Measurements from ENCODE around the gene STYXL1.

The STYXL1 gene

GRCh38 chr7:75968012-75968411 lies 79.8 kb downstream of the STYXL1 start:
- Histone ChIP-seq H2BK120ac (ENCODE audit: low read depth, low read length) (no peak overlapping the region), H2BK5ac (ENCODE audit: low read depth, low read length, poor library complexity, severe bottlenecking) (no peak overlapping the region), H3K9ac (ENCODE audit: low read length) (peak overlapping the region; percentile 69), H2BK15ac (ENCODE audit: low read depth, poor library complexity, severe bottlenecking) (no peak overlapping the region), H3K9me3 (ENCODE audit: control insufficient read depth, low read length) (no peaks in the 10 kb centered on the region), H3K36me3 (ENCODE audit: control insufficient read depth in 1 of 2, insufficient read depth in 2 of 2, low read depth in 1 of 2, low read length in 2 of 2) (peaks cover 31 to 62% of the 10 kb centered on the region in 2 experiments), H3K4me1 (ENCODE audit: control insufficient read depth, insufficient read depth, low read depth, low read length) (peaks cover 22% of the 10 kb centered on the region), H3K79me1 (replicated peaks; ENCODE audit: low read length, poor library complexity, severe bottlenecking) (peaks cover 27% of the 10 kb centered on the region), H3K14ac (ENCODE audit: low read length in 2 of 2) (no peak overlapping the region), H2BK12ac (ENCODE audit: low read length in 2 of 2) (peak overlapping the region in 1 of 2 experiments; percentile 84), H3K27me3 (ENCODE audit: control insufficient read depth in 1 of 2, insufficient read depth in 1 of 2, low read length in 2 of 2) (no peaks in the 10 kb centered on the region), H2AK5ac (ENCODE audit: low read length, severe bottlenecking) (no peak overlapping the region), H2AFZ (ENCODE audit: low read depth, low read length) (no peak overlapping the region), H3K27ac (ENCODE audit: low read length, poor library complexity, severe bottlenecking) (no peak overlapping the region), H4K8ac (ENCODE audit: low read length) (no peak overlapping the region), H3K23ac (ENCODE audit: low read length in 2 of 2) (peak overlapping the region in 1 of 2 experiments; percentile 18), H3K4me2 (ENCODE audit: low read length, poor library complexity, severe bottlenecking) (no peak overlapping the region), H4K91ac (ENCODE audit: low read length) (no peak overlapping the region), H3K4ac (ENCODE audit: low read depth in 1 of 2, low read length in 2 of 2) (peak overlapping the region in 1 of 2 experiments; percentile 8), H3K18ac (ENCODE audit: low read depth in 1 of 2, low read length in 2 of 2) (no peak overlapping the region), H3K4me3 (ENCODE audit: insufficient read depth in 1 of 2, low read depth in 1 of 2, low read length in 2 of 2) (no peak overlapping the region)
- WGBS = 91% methylated on average over 10 of the region's 10 CpGs
- DNase-seq = no peak

- no peak overlapping the region for H2BK5ac ChIP-seq (ENCODE audit: low read depth, low read length, poor library complexity, severe bottlenecking)
- no peak overlapping the region for H3K4ac ChIP-seq (ENCODE audit: low read depth in 1 of 2, low read length in 2 of 2)
- peak overlapping the region in 1 of 2 experiments; percentile 37 for H3K18ac ChIP-seq (ENCODE audit: low read depth in 1 of 2, low read length in 2 of 2)
- no peak overlapping the region for H4K8ac ChIP-seq (ENCODE audit: low read length)
- H4K91ac ChIP-seq (ENCODE audit: low read length) = peak overlapping the region; percentile 63
- no peak overlapping the region for H2BK12ac ChIP-seq (ENCODE audit: low read length in 2 of 2)
- no peaks in the 10 kb centered on the region for H3K27me3 ChIP-seq (ENCODE audit: control insufficient read depth in 1 of 2, insufficient read depth in 1 of 2, low read length in 2 of 2)
- H3K4me2 ChIP-seq (ENCODE audit: low read length, poor library complexity, severe bottlenecking) = no peak overlapping the region
- H3K79me1 ChIP-seq (replicated peaks; ENCODE audit: low read length, poor library complexity, severe bottlenecking) = peaks cover 27% of the 10 kb centered on the region
- no peak overlapping the region for H3K23ac ChIP-seq (ENCODE audit: low read length in 2 of 2)
- H3K9ac ChIP-seq (ENCODE audit: low read length) = peak overlapping the region; percentile 69
- no peak overlapping the region for H2AK5ac ChIP-seq (ENCODE audit: low read length, severe bottlenecking)
- H3K4me3 ChIP-seq (ENCODE audit: insufficient read depth in 1 of 2, low read depth in 1 of 2, low read length in 2 of 2) = no peak overlapping the region
- no peak overlapping the region for H3K14ac ChIP-seq (ENCODE audit: low read length in 2 of 2)
- no peak overlapping the region for H2BK15ac ChIP-seq (ENCODE audit: low read depth, poor library complexity, severe bottlenecking)
- no peak overlapping the region for H3K27ac ChIP-seq (ENCODE audit: low read length, poor library complexity, severe bottlenecking)
- WGBS = 74% methylated on average over 13 of the region's 13 CpGs
- H3K9me3 ChIP-seq (ENCODE audit: control insufficient read depth, low read length) = no peaks in the 10 kb centered on the region
- H3K4me1 ChIP-seq (ENCODE audit: control insufficient read depth, insufficient read depth, low read depth, low read length) = peaks cover 25% of the 10 kb centered on the region
- no peak overlapping the region for H2BK120ac ChIP-seq (ENCODE audit: low read depth, low read length)
- H2AFZ ChIP-seq (ENCODE audit: low read depth, low read length) = no peak overlapping the region
- peak; percentile 59 for DNase-seq
- H3K36me3 ChIP-seq (ENCODE audit: control insufficient read depth in 1 of 2, insufficient read depth in 2 of 2, low read depth in 1 of 2, low read length in 2 of 2) = peaks cover 27 to 61% of the 10 kb centered on the region in 2 experiments
Measured at GRCh38 chr7:75967487-75967997, 80.3 kb downstream of the STYXL1 start.

- Histone ChIP-seq H3K18ac (ENCODE audit: low read depth in 1 of 2, low read length in 2 of 2) (peak overlapping the region in 1 of 2 experiments; percentile 37), H3K4ac (ENCODE audit: low read depth in 1 of 2, low read length in 2 of 2) (peak overlapping the region in 1 of 2 experiments; percentile 7), H3K4me2 (ENCODE audit: low read length, poor library complexity, severe bottlenecking) (no peak overlapping the region), H2BK5ac (ENCODE audit: low read depth, low read length, poor library complexity, severe bottlenecking) (no peak overlapping the region), H3K23ac (ENCODE audit: low read length in 2 of 2) (no peak overlapping the region), H3K9ac (ENCODE audit: low read length) (peak overlapping the region; percentile 69), H2BK12ac (ENCODE audit: low read length in 2 of 2) (no peak overlapping the region), H3K4me3 (ENCODE audit: insufficient read depth in 1 of 2, low read depth in 1 of 2, low read length in 2 of 2) (peak overlapping the region in 1 of 2 experiments; percentile 29), H2AFZ (ENCODE audit: low read depth, low read length) (no peak overlapping the region), H3K79me1 (replicated peaks; ENCODE audit: low read length, poor library complexity, severe bottlenecking) (peaks cover 27% of the 10 kb centered on the region), H2BK15ac (ENCODE audit: low read depth, poor library complexity, severe bottlenecking) (peak overlapping the region; percentile 61), H3K4me1 (ENCODE audit: control insufficient read depth, insufficient read depth, low read depth, low read length) (peaks cover 26% of the 10 kb centered on the region), H3K9me3 (ENCODE audit: control insufficient read depth, low read length) (no peaks in the 10 kb centered on the region), H2AK5ac (ENCODE audit: low read length, severe bottlenecking) (no peak overlapping the region), H3K36me3 (ENCODE audit: control insufficient read depth in 1 of 2, insufficient read depth in 2 of 2, low read depth in 1 of 2, low read length in 2 of 2) (peaks cover 23 to 56% of the 10 kb centered on the region in 2 experiments), H3K27me3 (ENCODE audit: control insufficient read depth in 1 of 2, insufficient read depth in 1 of 2, low read length in 2 of 2) (no peaks in the 10 kb centered on the region), H3K27ac (ENCODE audit: low read length, poor library complexity, severe bottlenecking) (no peak overlapping the region), H3K14ac (ENCODE audit: low read length in 2 of 2) (no peak overlapping the region), H4K91ac (ENCODE audit: low read length) (peak overlapping the region; percentile 63), H4K8ac (ENCODE audit: low read length) (no peak overlapping the region), H2BK120ac (ENCODE audit: low read depth, low read length) (peak overlapping the region; percentile 39)
- no peak for DNase-seq
- WGBS = 98% methylated on average over 9 of the region's 11 CpGs
Measured at GRCh38 chr7:75967055-75967454, 80.7 kb downstream of the STYXL1 start.

- Histone ChIP-seq H3K23ac (ENCODE audit: low read length in 2 of 2) (no peak overlapping the region), H3K27me3 (ENCODE audit: control insufficient read depth in 1 of 2, insufficient read depth in 1 of 2, low read length in 2 of 2) (no peaks in the 10 kb centered on the region), H3K4ac (ENCODE audit: low read depth in 1 of 2, low read length in 2 of 2) (no peak overlapping the region), H2BK12ac (ENCODE audit: low read length in 2 of 2) (peak overlapping the region in 1 of 2 experiments; percentile 23), H3K27ac (ENCODE audit: low read length, poor library complexity, severe bottlenecking) (no peak overlapping the region), H2AK5ac (ENCODE audit: low read length, severe bottlenecking) (no peak overlapping the region), H3K4me1 (ENCODE audit: control insufficient read depth, insufficient read depth, low read depth, low read length) (peaks cover 30% of the 10 kb centered on the region), H3K36me3 (ENCODE audit: control insufficient read depth in 1 of 2, insufficient read depth in 2 of 2, low read depth in 1 of 2, low read length in 2 of 2) (peaks cover 28 to 51% of the 10 kb centered on the region in 2 experiments), H2BK15ac (ENCODE audit: low read depth, poor library complexity, severe bottlenecking) (no peak overlapping the region), H3K4me3 (ENCODE audit: insufficient read depth in 1 of 2, low read depth in 1 of 2, low read length in 2 of 2) (peak overlapping the region in 1 of 2 experiments; percentile 60), H4K91ac (ENCODE audit: low read length) (no peak overlapping the region), H2AFZ (ENCODE audit: low read depth, low read length) (no peak overlapping the region), H4K8ac (ENCODE audit: low read length) (no peak overlapping the region), H2BK5ac (ENCODE audit: low read depth, low read length, poor library complexity, severe bottlenecking) (no peak overlapping the region), H3K14ac (ENCODE audit: low read length in 2 of 2) (no peak overlapping the region), H3K79me1 (replicated peaks; ENCODE audit: low read length, poor library complexity, severe bottlenecking) (peaks cover 25% of the 10 kb centered on the region), H2BK120ac (ENCODE audit: low read depth, low read length) (no peak overlapping the region), H3K4me2 (ENCODE audit: low read length, poor library complexity, severe bottlenecking) (no peak overlapping the region), H3K18ac (ENCODE audit: low read depth in 1 of 2, low read length in 2 of 2) (no peak overlapping the region), H3K9me3 (ENCODE audit: control insufficient read depth, low read length) (no peaks in the 10 kb centered on the region), H3K9ac (ENCODE audit: low read length) (peak overlapping the region; percentile 69)
- no peak for DNase-seq
- WGBS = 87% methylated on average over 26 of the region's 26 CpGs
Measured at GRCh38 chr7:75966190-75966961, 81.4 kb downstream of the STYXL1 start.

All from mesenchymal stem cell (in vitro differentiated cells and primary cell).